Measurements from ENCODE around the gene ADCY1.
"Not testable (repeated sequence)": the region's sequence is repeated elsewhere in the genome, so short reads cannot be mapped to it uniquely, and the experiment has no call there.

The ADCY1 gene

DNA sequence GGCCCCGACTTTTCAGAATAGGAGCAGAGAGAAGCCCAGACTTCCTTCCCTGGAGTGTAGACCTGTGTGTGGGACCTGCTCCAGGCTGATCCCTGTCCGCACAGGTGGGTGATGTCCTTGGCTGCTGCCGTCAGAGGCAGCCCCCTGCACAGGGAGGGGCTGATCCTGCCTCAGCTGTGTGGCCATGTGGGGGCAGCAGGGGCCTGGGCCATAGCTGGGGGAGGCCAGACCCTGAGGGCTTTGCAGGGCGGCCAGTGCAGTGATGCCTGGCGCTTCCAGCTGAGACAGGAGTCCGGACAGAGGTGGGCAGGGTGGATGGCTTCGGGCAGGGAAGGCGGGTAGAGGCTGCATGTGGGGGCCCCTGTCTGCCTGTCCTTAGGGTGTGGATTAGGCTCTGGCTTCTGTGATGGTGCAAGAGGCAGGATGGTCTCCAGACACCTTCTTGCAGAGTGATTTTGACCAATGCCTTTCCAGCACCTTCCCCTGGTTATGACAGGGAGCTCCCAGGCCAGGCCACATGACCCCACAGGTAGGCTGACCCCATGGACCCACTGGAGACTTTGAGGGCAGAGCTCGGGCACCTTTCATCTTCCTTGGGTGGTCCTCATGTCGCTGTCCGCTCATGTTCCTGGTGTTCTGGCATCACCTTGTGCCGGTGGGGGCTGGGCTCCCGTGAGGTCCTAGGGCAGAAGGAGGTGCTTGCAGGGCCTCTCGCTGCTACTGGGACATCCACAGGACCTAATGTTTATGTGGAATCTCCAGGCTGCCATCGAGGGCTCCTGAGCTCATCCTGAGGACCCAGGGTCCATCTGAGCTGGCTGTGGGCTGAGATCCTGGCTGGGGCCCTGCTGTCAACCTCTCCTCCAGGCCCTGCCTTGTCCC is 141.5 kb downstream of the ADCY1 start:
- DNase-seq = no peak

DNA sequence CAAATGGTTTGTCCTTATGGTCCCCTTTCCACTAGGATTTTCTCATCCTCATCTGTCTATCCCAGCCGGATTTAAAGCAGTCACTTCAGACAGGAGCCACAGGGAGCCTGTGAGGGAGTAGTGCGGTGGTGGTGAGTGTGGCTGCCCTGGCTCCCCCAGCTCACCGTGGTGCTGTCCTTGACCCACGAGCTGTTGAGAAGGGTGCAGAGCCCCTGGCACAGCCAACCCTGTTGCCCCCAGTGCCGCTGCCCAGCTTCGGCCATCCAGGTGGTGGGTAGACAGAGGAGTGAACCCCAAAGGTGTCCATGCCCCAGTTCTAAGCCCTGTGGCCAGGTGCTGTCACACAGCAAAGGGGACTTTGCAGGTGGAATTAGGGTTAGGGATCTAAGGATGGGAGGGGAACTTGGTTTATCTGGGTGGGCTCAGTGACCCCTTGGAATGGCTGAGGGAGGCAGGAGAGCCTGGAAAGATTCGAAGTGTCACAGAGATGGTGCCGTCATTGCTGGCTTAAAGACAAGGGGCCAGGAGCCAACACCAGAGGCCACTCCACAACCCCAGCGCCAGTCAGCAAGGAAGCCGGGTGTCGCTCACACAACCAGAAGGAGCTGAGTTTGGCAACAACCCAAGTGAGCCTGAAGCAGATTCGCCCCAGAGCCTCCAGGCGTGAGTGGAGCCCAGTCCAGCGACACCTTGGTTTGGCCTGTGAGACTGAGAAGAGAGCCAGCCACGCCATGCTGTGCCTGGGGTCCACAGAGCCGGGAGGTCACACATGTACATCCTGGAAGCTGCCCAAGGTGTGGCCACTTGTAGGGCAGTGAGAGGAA is 142.4 kb downstream of the ADCY1 start:
- DNase-seq = no peak

DNA sequence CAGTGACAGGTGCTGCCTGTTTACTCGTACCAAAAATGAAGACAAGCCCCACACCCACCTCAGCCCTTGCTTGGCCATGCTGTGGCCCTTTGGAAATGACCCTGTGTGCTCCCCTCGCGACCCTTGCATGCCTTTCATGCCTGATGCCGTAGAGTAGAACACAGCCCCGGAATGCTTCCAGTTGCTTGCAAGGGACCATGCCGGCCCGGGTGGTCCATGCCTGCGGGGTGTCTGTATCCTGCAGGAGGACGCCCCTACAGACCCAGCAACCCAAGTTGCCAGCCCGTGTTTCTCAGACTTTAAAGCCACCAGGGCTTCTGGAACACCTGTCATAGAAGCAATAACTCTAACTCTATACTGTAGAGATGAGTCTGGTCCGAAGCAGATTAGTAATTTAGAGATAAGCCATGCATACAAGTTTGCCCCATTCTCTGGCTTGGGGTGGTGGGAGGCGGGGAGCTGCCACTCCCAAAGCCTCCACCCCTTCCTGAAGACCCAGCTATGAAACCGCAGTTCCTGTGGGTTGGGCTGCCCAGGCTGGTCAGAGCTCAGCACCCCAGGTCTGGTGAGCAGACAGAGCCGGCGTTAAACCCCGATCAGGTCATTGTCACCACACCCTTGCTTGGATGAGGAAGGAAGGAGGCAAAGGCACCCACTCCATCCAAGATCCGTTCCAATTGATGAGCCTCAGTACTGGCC is 143.5 kb downstream of the ADCY1 start:
- DNase-seq = no peak

DNA sequence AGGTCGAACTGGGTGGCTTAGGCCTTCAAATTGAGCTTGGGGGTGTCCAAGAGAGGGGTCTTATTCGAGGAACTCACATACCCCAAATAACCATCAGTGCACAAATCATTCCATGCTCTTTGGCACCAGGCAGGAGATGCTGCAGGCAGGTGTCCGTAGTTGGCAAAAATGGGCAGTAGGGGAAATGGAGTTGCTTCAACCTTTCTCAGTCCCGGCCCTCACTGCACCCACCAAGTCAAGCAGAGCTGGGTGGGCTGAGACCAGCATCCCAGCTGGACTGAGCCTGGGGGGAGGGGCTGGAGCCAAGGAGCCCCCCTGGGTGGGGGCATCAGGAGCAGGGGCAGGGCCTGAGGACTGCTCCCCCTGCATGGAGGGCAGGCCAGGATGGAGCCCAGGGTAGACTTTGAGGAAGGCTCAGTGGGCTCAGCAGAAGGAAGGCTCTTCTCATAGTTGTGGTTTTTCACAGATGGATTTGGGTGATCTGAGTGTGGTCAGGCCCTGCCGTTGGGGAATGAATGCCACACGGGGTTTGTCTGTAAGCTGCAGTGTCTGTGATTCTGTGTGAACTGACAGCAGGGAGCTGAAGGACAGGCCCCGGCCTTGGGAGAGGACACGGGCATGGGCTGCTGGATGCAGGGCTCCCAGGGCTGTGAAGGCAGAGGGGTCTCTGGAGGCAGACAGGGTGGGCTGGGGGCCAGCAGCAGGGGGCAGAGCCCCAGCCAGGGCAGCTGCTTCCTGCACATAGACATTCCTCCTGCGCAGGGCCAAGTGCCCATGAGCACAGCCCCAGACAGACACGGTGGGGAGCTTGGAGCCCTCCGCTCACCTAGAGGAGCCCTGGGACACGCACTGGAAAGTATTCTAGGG is 144.5 kb downstream of the ADCY1 start:
- DNase-seq = no peak

DNA sequence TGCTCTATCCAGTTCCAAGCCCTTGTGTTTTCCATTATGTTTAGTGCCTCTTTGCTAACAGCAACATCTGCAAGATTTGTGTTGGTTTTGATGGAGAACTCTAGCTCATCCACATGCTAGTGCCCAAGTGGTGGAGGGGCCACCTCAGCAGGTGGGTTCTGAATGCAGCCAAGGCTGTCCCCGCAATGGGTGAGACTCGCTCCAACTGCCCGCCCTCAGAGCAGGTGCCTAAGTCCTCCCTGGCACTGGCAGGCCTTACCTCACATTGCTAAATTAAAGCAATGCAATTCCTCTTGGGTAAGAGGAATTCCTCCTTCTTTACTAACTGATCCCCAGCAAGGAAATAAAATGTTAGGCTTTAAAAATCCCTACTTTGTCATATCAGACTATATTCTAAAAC is 146.8 kb downstream of the ADCY1 start:
- DNase-seq = no peak

DNA sequence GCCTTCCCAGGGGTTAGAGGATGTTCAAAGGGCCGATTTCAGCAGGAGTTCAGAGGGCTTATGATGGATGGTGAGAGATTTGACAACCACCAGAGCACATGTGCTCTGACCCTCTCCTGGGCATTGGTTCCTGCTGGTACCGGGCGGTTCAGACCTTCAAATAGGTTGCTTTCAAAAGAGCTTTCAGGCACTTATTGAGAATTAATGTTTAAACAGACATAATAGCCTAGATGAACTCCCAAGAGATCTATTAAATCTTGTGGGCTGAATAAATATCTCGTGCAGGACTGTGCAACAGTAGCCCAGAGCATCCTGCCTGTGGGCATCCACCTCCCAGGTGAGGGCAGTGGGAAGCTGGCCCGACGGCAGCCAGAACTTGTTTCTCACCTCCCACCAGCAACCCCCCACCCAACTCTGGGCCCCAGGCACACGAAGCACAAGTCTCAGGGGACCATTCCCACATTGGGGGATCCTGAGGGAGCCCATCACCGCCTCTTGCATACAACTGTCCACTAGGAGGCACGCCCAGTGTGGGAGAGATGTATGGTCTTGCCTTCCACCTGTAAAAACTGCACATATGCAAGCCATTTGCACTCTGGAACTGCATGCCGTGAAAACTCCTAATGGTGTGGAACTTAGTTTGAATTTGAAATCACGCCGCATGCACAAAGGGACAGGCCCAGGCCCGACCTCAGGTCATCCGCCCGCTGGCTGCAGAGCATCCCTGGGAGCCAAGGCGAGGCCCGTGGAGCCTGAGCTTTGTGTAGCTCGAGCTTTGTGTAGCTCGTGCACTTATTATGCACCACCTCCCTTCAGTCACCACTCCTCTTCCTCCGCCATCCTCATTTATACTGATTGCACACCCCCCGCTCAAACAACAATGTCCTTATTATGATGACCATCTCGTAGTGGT is 147.8 kb downstream of the ADCY1 start:
- DNase-seq = no peak

DNA sequence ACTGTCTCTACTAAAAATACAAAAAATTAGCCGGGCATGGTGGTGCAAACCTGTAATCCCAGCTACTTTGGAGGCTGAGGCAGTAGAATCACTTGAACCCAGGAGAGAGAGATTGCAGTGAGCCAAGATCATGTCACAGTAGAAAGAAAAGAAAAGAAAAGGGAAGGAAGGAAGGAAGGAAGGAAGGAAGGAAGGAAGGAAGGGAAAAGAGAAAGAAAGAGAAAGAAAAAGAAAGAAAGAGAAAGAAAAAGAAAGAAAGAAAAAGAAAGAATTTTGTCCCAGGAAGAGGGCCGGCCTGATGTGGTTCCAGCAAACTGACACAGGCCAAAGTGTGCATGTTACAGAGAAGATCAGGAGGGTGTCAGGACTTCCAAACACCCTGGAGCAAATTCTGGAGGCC is 151.1 kb downstream of the ADCY1 start:
- DNase-seq = not testable (repeated sequence)

DNA sequence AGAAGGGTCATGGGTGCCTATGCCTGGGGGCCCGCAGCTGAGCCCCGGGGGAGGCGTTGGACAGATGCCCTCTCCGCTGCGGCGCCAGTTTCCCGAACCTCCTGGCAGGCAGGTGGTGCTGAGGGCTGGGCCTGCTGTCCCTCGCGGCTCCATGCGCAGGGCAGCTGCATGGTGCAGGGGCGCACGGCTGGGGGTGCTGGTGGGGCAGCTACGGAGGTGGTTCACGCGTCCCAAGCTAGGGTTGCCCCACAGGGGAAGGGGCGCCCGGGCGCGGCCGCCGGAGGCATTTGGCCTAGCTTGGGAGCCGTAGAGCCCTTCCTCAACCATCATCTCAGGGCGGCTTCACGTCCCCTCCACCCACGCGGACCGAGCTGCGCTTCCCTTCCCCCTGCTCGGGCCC is 152.7 kb downstream of the ADCY1 start:
- no peak for DNase-seq

DNA sequence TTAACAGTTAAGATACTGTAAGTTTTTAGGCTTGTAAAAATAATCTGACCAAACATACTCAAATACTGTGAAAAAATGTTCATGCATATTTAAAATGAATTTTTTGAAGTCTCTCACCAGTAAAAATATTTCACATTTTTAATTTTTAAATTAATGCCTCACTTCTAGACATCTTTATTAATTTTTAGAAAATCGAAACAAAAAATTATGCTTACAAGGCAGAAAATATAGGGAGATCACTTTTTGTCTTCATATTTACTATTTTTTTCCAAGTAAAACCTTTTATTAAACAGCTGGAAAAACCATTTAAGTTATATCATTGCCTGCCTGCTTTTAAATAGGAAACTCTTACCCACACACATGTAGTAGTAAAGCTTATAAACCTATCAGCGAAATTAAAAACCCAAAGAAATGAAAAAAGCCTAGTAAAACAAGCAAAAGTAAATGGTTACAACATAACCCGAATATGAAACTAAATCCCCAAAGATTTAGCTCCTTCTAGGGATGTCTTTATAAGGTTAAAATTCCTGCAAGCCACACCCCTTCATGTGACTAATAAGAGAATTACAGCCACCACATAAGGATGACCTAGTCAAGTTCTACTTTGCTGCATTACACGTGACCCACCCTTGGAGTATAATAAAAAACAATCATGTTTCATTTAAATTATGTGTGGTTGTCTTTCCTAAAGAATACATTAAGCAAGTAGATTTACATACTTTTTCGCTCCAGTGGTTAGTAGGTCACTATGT is 157.7 kb downstream of the ADCY1 start:
- DNase-seq = not testable (repeated sequence)

DNA sequence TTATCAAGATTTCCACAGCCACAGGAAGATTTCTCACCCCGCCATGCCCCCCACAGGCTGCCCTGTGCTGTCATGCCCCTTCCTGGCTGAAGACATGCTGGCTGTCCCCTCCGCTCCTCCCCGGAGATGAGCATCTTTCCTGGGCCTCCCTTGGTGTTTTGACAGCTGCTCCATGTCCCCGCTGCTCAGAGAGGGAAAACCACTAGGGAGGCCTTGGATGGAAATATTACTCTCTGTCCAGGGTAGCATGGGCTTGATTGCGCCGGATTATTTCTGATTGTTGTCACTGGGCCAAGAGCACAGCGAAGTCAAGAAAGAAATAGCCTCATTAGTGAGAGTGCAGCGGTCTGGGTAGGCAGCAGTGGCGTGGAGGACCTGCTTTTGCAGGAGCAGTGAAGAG is 164.8 kb downstream of the ADCY1 start:
- not testable (repeated sequence) for DNase-seq

DNA sequence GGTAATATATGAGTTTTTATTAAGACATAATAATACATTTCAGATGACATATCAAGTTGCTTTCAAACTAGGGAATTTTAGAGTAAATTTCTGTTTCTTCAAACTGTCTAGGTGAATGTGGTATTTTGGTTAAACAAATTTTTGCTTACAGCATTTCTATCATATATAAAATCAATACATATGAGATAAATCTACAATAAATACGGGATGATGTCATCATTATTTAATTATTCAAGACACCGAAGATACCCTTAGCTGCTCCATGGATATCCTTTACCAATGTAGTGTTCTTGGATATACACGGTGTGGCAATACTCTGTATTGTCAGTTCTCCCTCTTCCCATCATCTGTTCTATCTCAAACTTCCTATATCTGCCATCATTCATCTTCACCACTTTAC is 166.4 kb downstream of the ADCY1 start:
- not testable (repeated sequence) for DNase-seq

DNA sequence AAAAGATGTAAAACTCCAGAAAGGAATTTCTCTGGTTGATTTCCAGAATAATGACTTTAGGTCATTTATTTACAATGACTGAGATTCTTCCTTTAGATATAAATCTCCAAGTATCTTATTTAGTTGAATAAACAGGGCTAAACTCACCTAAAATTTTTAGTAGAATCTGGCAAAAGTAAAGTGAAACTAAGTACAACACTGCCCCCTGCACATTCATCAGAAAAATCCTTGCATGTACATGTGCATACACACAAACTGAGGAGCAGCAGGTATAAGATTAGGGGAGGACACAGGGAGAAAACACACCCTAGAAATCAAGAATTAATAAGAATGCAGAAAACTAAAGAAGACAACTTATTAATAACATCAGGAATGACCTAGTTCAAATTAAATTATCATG is 174.8 kb downstream of the ADCY1 start:
- not testable (repeated sequence) for DNase-seq

DNA sequence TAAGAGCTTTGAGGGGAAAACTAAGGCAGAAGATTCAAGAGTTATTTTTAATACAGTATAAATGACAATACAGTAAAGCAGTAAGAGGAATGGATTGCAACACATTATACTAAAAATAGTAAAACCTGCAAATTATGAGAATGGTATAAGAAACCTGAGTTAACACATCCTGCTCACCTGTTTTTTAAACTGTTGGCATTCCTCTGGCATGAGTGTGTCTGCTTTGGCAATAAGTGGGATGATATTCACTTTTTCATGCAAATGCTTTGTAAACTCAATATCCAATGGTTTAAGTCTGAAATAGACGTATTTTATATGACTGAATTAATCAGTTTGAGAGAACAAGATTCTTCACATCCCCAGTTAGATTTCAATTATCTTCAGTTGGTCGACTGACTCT is 177.2 kb downstream of the ADCY1 start:
- DNase-seq = not testable (repeated sequence)

DNA sequence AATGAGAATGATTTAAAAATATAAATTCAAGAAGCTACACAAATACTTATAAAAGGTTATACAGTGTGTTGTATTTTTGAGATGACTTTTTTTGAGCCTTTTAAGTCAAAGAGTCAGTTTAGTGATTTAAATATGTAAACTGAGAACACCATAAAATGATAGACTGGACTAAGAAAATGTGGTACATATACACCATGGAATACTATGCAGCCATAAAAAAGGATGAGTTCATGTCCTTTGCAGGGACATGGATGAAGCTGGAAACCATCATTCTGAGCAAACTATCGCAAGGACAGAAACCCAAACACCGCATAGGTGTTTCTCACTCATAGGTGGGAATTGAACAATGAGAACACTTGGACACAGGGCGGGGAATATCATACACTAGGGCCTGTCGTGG is 182.2 kb downstream of the ADCY1 start:
- not testable (repeated sequence) for DNase-seq

DNA sequence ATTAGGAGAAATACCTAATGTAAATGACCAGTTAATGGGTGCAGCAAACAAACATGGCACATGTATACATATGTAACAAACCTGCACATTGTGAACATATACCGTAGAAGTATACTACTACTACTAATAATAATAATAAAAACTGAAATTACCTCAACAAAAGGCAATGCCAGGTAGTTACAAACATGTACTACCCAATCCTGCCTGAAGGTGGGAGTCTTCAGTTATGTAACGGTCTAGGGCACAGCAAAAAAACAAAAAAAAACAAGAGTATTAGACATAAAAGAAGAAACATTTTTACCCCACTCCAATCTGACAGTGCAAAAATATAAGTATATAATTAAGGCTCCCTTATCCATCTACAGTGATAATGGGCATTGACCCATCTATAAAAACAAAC is 182.6 kb downstream of the ADCY1 start:
- DNase-seq = not testable (repeated sequence)

DNA sequence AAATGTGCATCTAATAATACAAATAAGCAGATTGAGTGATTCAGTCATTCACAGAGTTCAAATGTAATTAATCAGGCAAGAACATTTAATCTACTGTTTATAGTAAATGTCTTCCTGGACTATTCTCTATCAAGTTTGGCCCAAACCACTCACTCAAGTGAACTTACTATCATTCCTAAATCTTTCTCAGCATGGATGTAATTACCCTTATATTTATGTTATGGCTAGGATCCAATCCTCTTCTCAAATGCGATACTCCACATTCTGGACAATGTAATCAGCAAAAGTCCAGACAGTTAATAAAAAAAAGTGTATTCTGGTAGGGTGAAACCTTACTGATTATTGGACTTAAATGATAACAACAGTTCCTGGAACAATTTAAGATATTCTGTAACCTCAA is 185.3 kb downstream of the ADCY1 start:
- not testable (repeated sequence) for DNase-seq

DNA sequence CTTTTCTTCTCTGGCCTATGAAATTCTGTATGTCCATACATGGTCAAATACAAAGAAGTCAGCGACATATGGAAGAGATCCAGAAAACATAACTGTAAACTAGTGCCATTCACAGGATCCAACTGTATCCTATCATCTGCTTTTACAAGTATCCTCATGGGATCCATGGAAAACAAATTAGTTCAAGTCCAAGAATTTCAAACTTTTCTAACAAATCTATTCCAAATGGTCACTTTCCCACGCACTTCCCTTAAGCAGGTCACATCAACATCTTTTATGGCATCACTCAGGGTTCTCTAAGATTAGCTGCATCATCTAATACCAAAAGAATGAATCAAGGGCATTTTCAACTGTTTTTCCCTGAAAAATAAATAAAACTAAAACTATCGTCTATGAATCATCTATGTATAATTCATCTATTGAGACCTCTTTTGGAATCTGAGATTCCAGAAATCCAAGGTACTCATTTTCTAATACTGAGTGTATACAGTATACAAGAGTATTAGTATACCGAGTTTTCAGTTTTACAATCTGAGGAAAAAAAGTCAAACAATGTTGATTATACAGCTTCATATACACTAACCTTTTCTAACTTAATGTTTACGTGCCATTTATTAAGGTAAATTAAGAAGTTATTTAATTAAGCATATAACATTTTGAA is 187.5 kb downstream of the ADCY1 start:
- DNase-seq = not testable (repeated sequence)

DNA sequence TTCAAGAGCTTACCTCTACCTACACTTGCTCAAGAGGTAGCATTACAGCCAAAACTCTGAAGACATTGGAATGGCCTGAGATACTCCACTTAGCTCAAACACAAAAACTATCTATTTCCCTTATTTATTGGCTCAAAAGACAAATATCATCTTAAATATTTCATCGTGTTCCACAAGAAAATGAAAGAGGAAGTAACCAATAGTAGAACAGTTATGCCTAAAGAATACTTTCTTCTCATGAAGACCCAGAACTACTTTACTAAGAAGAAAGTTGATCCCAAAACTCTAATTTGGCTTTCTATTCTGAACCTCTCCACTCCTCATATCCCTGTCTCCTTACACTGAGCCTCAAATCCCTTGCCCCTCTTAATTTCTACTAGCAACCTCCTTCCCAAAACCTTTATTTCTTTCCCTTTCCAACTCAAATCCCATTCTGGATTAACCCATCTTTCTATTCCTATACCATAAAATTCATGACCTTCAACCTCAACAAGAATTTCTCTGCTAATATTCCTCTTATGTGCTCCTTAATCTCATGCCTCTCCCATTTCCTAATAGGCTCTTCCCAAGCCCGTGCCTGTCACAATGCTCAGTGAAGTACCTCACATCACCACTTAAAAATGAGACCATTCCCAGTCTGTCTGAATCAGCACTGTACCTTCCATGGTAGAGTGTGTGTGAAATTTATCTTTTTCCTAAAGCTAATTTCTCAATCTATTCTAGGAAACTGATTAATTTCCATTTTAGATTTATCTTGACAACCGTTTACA is 188.2 kb downstream of the ADCY1 start:
- not testable (repeated sequence) for DNase-seq

Measured in CD4-positive, alpha-beta T cell treated with Interleukin-17A for 4 hours (primary cell).